T-helper 2 cell treated with Interferon-gamma antibody and Interleukin-4, amounts not matched to agents 5 μg/mL and 100 μg/mL, for 36 hours (primary cell): Measurements from ENCODE around the gene HTT.

Experiments
- DNase-seq: peaks from one replicate; pipeline ENCODE4 v3.0.0; 2021; ENCODE audit warnings: low spot score
- H3K27ac Mint-ChIP-seq: one replicate; pipeline ENCODE4 v1.8.0; 2021; ENCODE audit warnings: mild to moderate bottlenecking, mixed read lengths
- H3K27me3 Mint-ChIP-seq: one replicate; pipeline ENCODE4 v1.8.0; 2021; ENCODE audit warnings: low read depth, mixed read lengths
- H3K36me3 Mint-ChIP-seq: one replicate; pipeline ENCODE4 v1.8.0; 2021; ENCODE audit warnings: low read depth, mixed read lengths
- H3K4me1 Mint-ChIP-seq: one replicate; pipeline ENCODE4 v1.8.0; 2021; ENCODE audit warnings: low read depth, mixed read lengths
- H3K4me3 Mint-ChIP-seq: one replicate; pipeline ENCODE4 v1.8.0; 2022; ENCODE audit warnings: mild to moderate bottlenecking, moderate library complexity, mixed read lengths
- H3K9me3 Mint-ChIP-seq: one replicate; pipeline ENCODE4 v1.8.0; 2021; ENCODE audit warnings: mixed read lengths

The HTT gene

DNA sequence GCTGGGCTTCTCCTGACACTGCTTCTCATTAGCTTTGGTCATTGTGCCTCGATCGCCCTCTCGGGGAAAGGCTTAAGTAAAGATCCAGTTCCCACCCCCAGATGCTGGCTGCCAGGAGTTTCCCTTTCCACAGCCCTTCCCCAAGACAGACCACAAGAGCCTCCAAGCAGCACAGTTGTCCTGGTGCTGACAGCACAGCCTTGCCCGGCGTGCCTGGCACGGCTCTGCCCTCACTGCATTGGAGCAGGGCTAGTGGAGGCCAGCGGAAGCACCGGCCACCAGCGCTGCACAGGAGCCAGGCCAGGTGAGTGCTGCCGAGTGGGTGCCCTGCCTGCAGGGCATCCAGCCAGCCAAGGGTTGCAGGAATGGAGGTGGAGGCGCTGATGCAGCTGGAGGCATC, 164.8 kb downstream of the HTT start:
- no peak overlapping the region for H3K27ac Mint-ChIP-seq
- peaks cover 15% of the 10 kb centered on the region for H3K36me3 Mint-ChIP-seq

DNA sequence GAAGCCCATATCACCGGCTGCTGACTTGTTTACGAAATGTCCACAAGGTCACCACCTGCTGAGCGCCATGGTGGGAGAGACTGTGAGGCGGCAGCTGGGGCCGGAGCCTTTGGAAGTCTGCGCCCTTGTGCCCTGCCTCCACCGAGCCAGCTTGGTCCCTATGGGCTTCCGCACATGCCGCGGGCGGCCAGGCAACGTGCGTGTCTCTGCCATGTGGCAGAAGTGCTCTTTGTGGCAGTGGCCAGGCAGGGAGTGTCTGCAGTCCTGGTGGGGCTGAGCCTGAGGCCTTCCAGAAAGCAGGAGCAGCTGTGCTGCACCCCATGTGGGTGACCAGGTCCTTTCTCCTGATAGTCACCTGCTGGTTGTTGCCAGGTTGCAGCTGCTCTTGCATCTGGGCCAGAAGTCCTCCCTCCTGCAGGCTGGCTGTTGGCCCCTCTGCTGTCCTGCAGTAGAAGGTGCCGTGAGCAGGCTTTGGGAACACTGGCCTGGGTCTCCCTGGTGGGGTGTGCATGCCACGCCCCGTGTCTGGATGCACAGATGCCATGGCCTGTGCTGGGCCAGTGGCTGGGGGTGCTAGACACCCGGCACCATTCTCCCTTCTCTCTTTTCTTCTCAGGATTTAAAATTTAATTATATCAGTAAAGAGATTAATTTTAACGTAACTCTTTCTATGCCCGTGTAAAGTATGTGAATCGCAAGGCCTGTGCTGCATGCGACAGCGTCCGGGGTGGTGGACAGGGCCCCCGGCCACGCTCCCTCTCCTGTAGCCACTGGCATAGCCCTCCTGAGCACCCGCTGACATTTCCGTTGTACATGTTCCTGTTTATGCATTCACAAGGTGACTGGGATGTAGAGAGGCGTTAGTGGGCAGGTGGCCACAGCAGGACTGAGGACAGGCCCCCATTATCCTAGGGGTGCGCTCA, 165.8 kb downstream of the HTT start:
- Mint-ChIP-seq H3K4me1 (peaks cover 4% of the 10 kb centered on the region), H3K27ac (no peak overlapping the region), H3K27me3 (no peaks in the 10 kb centered on the region), H3K9me3 (no peaks in the 10 kb centered on the region), H3K36me3 (peaks cover 9% of the 10 kb centered on the region), H3K4me3 (no peak overlapping the region)
- no peak for DNase-seq

More for the DNA sequence above, 164.8 kb downstream of the HTT start:
- H3K4me1 Mint-ChIP-seq: peaks cover 4% of the 10 kb centered on the region
- H3K4me3 Mint-ChIP-seq: no peak overlapping the region
- DNase-seq: no peak
- no peaks in the 10 kb centered on the region for H3K27me3 Mint-ChIP-seq
- H3K9me3 Mint-ChIP-seq: no peaks in the 10 kb centered on the region

DNA sequence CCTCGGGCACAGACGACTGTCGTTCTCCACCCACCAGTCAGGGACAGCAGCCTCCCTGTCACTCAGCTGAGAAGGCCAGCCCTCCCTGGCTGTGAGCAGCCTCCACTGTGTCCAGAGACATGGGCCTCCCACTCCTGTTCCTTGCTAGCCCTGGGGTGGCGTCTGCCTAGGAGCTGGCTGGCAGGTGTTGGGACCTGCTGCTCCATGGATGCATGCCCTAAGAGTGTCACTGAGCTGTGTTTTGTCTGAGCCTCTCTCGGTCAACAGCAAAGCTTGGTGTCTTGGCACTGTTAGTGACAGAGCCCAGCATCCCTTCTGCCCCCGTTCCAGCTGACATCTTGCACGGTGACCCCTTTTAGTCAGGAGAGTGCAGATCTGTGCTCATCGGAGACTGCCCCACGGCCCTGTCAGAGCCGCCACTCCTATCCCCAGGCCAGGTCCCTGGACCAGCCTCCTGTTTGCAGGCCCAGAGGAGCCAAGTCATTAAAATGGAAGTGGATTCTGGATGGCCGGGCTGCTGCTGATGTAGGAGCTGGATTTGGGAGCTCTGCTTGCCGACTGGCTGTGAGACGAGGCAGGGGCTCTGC, 166.5 kb downstream of the HTT start:
- Mint-ChIP-seq H3K4me1 (peaks cover 4% of the 10 kb centered on the region), H3K9me3 (no peaks in the 10 kb centered on the region), H3K4me3 (no peak overlapping the region), H3K27ac (no peak overlapping the region), H3K36me3 (peaks cover 9% of the 10 kb centered on the region), H3K27me3 (no peaks in the 10 kb centered on the region)
- no peak for DNase-seq

DNA sequence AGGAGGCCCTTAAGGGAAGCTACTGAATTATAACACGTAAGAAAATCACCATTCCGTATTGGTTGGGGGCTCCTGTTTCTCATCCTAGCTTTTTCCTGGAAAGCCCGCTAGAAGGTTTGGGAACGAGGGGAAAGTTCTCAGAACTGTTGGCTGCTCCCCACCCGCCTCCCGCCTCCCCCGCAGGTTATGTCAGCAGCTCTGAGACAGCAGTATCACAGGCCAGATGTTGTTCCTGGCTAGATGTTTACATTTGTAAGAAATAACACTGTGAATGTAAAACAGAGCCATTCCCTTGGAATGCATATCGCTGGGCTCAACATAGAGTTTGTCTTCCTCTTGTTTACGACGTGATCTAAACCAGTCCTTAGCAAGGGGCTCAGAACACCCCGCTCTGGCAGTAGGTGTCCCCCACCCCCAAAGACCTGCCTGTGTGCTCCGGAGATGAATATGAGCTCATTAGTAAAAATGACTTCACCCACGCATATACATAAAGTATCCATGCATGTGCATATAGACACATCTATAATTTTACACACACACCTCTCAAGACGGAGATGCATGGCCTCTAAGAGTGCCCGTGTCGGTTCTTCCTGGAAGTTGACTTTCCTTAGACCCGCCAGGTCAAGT, 167.5 kb downstream of the HTT start:
- Mint-ChIP-seq H3K27me3 (no peaks in the 10 kb centered on the region), H3K27ac (no peak overlapping the region), H3K9me3 (no peaks in the 10 kb centered on the region), H3K4me1 (peaks cover 4% of the 10 kb centered on the region), H3K4me3 (no peak overlapping the region), H3K36me3 (peaks cover 7% of the 10 kb centered on the region)
- DNase-seq: no peak

DNA sequence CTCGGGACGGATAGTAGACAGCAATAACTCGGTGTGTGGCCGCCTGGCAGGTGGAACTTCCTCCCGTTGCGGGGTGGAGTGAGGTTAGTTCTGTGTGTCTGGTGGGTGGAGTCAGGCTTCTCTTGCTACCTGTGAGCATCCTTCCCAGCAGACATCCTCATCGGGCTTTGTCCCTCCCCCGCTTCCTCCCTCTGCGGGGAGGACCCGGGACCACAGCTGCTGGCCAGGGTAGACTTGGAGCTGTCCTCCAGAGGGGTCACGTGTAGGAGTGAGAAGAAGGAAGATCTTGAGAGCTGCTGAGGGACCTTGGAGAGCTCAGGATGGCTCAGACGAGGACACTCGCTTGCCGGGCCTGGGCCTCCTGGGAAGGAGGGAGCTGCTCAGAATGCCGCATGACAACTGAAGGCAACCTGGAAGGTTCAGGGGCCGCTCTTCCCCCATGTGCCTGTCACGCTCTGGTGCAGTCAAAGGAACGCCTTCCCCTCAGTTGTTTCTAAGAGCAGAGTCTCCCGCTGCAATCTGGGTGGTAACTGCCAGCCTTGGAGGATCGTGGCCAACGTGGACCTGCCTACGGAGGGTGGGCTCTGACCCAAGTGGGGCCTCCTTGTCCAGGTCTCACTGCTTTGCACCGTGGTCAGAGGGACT, 168.8 kb downstream of the HTT start:
- no peak for DNase-seq
- Mint-ChIP-seq H3K4me3 (no peak overlapping the region), H3K4me1 (peaks cover 4% of the 10 kb centered on the region), H3K27ac (no peak overlapping the region), H3K36me3 (peaks cover 4% of the 10 kb centered on the region), H3K27me3 (no peaks in the 10 kb centered on the region), H3K9me3 (no peaks in the 10 kb centered on the region)

DNA sequence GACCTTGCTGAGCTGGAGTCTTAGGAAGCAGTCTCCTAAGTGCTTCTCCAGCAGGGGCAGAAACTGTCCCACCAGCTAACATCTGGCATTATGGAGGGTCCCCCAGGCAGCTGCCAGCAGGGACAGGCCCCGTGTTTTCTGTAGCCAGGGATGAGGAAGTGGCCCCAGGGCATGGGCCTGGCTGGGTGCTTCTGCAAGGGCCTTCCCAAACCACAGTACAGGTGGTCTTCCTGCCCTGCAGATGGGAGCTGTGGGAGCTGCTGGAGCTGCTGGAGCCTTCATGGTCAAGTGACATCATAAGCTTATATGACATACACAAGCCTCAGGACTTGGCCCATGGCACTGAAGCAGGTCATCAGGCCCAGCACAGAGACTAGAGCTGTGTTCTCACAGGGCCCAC, 169.5 kb downstream of the HTT start:
- Mint-ChIP-seq H3K4me3 (no peak overlapping the region), H3K27ac (no peak overlapping the region), H3K9me3 (no peaks in the 10 kb centered on the region), H3K4me1 (peaks cover 4% of the 10 kb centered on the region), H3K36me3 (peaks cover 2% of the 10 kb centered on the region), H3K27me3 (no peaks in the 10 kb centered on the region)
- no peak for DNase-seq

DNA sequence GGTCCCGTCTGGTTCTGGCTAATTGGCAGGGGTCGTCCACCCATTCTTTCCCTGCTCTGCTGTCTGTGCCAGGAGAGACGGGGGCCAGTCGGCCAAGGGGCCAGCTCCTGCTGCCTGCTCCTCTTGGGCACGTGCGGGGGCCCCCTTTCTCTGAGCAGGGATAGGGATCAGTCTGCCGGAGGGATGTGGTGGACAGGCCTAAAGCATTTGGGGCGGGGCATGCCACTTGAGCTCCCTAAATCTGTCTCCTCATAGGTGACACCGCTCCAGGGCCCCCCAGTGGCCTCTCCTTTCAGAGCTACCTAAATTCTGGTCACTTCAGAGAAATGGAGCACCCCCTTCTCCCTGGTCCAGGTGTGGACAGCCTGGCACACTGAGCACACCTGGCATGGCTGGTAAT, 170.3 kb downstream of the HTT start:
- no peak overlapping the region for H3K27ac Mint-ChIP-seq
- H3K4me3 Mint-ChIP-seq: no peak overlapping the region
- H3K36me3 Mint-ChIP-seq: peaks cover 2% of the 10 kb centered on the region
- H3K27me3 Mint-ChIP-seq: no peaks in the 10 kb centered on the region
- H3K4me1 Mint-ChIP-seq: peaks cover 4% of the 10 kb centered on the region
- no peak for DNase-seq
- no peaks in the 10 kb centered on the region for H3K9me3 Mint-ChIP-seq

DNA sequence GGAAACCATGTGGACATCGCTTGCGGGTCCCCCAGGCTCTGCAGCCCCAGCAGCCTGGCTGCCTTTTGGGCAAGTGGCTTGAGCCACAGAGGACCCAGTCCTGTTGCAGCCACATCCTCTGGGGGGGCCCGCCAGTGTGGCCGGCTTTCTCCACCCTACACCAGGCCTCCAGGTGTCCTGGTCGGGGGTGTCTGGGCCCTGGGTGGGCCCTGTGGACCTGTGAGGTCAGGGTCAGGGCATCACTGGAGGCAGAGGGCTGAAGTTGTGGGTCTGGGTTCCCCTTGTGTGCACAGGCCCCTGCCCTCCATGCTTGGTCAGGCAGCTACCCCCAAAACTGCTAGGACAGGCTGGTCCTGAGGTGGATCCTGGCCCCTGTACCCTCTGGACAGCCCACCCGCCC, 171.2 kb downstream of the HTT start:
- H3K9me3 Mint-ChIP-seq: no peaks in the 10 kb centered on the region
- DNase-seq: no peak
- H3K27me3 Mint-ChIP-seq: no peaks in the 10 kb centered on the region
- H3K4me3 Mint-ChIP-seq: no peak overlapping the region
- H3K36me3 Mint-ChIP-seq: no peaks in the 10 kb centered on the region
- H3K27ac Mint-ChIP-seq: no peak overlapping the region
- peaks cover 4% of the 10 kb centered on the region for H3K4me1 Mint-ChIP-seq

DNA sequence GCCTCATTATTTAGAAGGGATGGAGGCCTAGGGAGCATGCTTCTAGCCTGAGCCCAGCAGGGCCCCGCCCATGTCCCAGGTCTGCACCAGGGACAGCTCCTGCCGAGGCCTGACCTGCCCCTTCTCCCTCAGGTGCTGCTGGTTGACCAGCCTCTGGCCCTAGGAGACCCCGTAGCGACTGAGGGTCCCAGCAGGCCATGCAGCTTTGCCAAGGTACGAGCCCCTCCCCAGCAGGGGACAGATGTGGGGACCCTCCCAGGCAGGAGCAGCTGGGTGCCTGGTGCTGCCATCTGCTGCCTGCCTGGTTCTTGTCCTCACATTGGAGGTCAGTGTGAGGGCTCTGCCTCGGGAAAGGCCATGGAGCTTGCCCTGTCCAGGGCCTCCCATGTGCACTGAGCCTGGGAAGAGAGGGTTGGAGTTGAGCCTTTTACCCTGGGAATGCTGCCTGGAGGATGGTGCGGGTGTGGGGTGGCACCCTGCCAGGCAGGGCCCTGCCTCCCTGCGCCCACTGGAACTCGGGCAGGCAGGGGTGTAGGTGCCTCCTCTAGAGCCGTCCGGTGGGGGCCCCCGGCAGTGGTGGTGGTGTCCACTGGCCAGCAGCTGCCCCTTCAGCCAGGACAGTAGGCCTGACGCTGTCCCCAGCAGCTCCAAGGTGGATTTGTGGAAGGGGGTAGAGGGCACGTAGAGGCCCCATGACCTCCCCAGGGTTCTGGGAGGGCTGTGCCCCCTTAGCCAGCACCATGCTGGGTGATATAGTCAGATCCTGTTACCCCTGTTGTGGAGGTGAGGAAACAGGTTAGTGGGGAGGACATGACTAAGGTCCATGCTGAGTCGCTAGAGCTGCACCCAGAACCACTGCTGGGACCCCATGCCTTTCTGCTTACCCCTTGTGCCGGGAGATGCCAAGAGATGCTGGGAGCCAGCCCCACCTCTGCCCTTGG, 172.2 kb downstream of the HTT start:
- no peak for DNase-seq
- Mint-ChIP-seq H3K4me1 (peaks cover 4% of the 10 kb centered on the region), H3K27ac (no peak overlapping the region), H3K4me3 (no peak overlapping the region), H3K9me3 (no peaks in the 10 kb centered on the region), H3K36me3 (no peaks in the 10 kb centered on the region), H3K27me3 (no peaks in the 10 kb centered on the region)

DNA sequence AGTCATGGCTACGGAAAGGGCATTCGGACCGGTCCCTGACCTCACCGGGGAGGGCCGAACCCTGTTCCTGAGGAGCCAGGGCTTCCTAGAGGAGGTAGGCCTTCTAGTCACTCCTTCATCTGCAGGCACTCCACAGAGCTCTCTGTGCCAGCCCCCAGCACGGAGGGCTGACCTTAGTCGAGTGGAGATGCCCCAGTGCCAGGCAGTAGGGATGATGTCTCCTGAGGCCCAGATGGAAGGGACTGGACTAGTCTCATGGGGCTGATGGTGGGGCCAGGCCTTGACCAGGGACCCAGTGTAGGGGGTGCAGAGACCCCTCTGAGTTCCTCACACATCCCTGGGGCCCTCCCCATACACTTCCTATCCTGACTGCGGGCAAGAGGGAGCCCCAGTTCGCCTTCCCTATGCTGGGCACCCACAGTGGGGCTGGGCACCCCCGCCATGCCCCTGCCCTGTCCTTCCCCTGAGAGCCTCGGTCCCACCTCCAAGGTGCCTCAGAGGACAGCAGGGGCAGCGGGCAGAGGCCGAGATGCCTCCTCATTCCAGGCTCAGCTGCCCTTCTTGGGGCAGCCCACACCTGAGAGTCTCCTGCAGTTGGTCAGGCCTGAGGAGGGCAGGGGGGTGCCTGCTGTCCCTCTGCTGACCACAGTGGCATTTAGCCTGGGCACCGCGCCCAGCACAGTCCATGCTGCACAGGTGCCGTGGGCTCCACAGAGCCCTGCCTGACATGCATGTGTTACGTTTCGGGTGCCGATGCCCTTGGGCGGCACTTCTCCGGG, 173.1 kb downstream of the HTT start:
- Mint-ChIP-seq H3K9me3 (no peaks in the 10 kb centered on the region), H3K4me1 (peaks cover 4% of the 10 kb centered on the region), H3K27me3 (no peaks in the 10 kb centered on the region), H3K36me3 (no peaks in the 10 kb centered on the region), H3K27ac (no peak overlapping the region), H3K4me3 (no peak overlapping the region)
- no peak for DNase-seq

DNA sequence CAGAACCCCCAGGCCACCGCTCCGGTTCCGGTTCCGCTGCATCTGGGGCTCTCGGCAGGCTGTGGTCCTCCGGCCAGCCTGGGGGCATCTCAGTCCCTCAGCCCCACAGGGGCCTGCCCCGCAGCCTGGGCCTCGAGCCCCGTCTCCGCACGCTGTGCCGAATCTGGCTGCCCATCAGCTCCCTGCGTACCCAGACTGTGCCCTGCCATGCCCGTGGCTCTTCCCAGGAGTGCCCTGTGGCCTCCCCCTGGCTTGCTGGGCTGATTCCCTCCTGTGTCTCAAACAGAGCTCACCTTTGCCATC, 173.6 kb downstream of the HTT start:
- H3K9me3 Mint-ChIP-seq: no peaks in the 10 kb centered on the region
- DNase-seq: no peak
- no peaks in the 10 kb centered on the region for H3K36me3 Mint-ChIP-seq
- peaks cover under 1% of the 10 kb centered on the region for H3K4me1 Mint-ChIP-seq
- no peaks in the 10 kb centered on the region for H3K27me3 Mint-ChIP-seq
- no peak overlapping the region for H3K4me3 Mint-ChIP-seq
- H3K27ac Mint-ChIP-seq: no peak overlapping the region

DNA sequence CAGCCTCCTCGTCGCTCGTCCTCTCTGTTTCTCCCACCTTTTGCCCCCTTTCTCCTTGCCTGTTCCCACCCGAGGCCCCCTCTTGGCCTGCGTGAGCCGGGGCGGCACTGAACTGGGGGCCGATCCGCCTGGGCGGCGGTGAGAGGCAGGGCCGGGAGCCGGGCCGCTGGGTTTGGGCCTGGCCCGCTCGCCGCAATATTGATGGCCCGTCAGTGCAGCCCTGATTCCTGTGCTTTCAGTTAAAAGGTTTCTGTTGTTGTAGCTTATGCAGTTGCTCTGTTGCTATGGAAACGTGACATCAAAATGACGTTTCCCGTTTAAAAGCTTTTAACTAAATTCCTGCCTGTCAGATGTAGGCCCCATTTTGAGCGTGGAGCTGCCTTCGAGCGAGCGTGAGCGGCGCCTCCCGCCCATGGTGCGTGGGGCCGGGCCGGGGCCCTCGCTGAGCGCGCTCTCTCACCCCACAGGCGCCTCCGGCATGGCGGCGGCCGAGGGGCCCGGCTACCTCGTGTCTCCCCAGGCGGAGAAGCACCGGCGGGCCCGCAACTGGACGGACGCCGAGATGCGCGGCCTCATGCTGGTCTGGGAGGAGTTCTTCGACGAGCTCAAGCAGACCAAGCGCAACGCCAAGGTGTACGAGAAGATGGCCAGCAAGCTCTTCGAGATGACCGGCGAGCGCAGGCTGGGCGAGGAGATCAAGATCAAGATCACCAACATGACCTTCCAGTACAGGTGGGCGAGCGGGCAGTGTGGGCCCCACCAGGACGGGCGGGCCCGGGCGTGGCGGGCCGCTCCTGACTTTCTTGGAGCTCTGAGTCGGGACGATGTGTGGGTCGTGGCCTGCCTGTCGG, 174.6 kb downstream of the HTT start, which contains the start of gene MSANTD1:
MSANTD1 (plus strand) TSS at position 349 of the 851 bp plus-strand sequence; CDS start at position 413, 64 bp downstream.
- Mint-ChIP-seq H3K36me3 (no peaks in the 10 kb centered on the region), H3K9me3 (no peaks in the 10 kb centered on the region), H3K27ac (no peak within 1 kb of the TSS), H3K4me3 (no peak within 1 kb of the TSS), H3K4me1 (no peaks in the 10 kb centered on the region), H3K27me3 (no peaks in the 10 kb centered on the region)
- DNase-seq: no peak
